DMS79 (cell line): ENCODE data around the gene HYAL1.

Source experiments
- DNase-seq: peaks from one replicate; lab custom pipeline; 2025; lab: John Stamatoyannopoulos, UW

HYAL1 gene

GRCh38 chr3:50260027-50260941 is 43.1 kb downstream of the HYAL1 start:
- peak; percentile 43 for DNase-seq

DNA sequence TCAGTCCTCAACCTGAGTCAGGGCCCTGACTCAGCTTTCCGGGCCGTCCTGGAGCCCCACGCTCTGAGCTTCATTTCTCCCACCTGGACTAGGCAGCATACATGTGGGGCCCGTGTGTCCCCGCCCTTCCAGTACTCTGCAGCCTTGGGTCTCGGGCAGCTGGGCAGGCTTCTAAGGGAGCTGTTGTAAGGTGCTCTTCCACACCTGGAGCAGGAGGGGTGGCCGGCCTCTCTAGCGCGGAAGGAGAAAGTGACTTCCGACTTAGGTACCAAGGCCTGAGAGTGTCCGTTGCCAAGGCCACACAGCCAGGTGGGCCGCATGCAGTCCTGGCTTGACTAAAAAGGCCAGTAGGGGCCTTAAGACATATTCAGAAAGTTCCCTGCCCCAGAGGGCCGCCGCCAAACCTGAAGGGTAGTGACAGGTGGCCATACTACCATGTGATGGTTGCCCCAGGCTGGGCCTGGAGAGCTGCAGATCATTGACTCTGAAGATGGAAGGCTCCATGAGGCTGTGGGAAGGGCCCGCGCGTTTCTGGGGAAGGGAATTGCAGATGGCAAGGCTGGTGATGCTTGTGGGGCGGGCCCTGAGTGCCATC is 43.8 kb downstream of the HYAL1 start:
- no peak for DNase-seq

DNA sequence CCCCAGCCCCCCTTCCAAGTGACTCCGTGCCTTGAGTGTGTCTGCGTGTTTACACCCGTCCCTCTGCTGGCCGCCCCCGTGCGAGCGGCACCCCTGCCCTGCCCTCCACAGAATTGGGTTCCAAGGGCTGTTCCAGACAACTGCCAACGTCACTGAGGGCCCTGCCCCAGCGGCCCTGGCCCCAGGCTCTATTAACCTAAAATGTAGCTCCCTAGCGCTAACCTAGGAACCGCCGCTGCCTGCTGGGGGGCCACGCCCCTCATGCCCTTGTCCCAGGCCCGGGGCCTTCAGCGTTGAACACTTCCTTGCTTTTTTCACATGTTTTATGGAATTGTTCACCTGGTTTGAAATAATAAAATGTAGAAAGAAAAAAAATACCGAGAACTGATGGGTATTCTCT is 44.4 kb downstream of the HYAL1 start:
- DNase-seq: no peak

- DNase-seq: no peak
Observed at GRCh38 chr3:50258029-50258680, 45.2 kb downstream of the HYAL1 start.

GRCh38 chr3:50256978-50257890 is 46.1 kb downstream of the HYAL1 start:
- DNase-seq: no peak

- peak; percentile 33 for DNase-seq
Observed at GRCh38 chr3:50255251-50255615, 48.1 kb downstream of the HYAL1 start.

- no peak for DNase-seq
Observed at GRCh38 chr3:50254577-50255250, 48.7 kb downstream of the HYAL1 start.

DNA sequence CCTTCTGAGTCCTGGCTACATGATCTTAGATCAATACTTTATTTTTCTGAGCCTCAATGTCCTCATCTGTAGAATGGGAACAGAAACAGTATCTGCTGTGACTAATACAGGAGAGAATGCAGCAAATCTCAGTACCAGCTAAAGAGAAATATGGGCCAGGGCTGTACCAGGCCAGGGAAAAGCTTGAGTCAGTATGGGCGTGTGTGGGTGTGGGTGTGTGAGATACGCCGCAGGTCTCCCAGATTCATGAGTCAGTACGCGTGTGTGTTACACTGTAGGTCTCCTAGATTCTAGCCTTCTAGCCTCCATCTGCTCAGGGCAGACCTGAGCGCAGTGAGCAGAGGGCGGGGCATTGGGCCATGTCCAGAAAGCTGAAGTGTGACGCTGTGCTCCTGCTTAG is 52.2 kb downstream of the HYAL1 start:
- DNase-seq: no peak

DNA sequence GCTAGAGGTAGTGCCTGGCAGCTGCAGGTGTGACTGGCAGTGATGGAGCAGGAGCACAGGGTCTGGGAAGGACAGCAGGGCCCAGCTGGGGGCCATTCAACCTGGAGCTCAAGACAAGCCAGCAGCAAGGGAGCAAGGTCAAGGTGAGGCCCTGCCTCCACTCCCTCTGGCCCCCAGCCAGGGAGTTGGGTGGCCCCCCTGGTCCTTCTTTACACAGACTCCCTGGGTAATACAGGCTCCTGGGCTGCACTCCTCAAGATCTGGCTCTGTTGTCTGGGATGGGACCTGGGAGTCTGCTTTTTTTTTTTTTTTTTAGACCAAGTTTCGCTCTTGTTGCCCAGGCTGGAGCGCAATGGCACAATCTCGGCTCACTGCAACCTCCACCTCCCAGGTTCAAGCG is 52.9 kb downstream of the HYAL1 start:
- DNase-seq: no peak
